Endodermal cell (in vitro differentiated cells): ENCODE results near the gene DOK6. TPM values are rescaled to one million over a fixed set of nuclear protein-coding genes. Genes with fewer than 3 reads are reported as not detected.

ENCODE experiments used
- DNase-seq: peaks from one replicate; pipeline ENCODE4 v3.0.0-alpha.2; 2017
- H3K27ac ChIP-seq: 2 replicates; pipeline ENCODE4 v1.5.1; 2013; ENCODE audit warnings: mild to moderate bottlenecking, low read depth, low read length, moderate library complexity
- H3K27me3 ChIP-seq: 2 replicates; pipeline ENCODE4 v1.6.1; 2013; ENCODE audit warnings: mild to moderate bottlenecking, low read length, moderate library complexity; ENCODE audit not compliant: insufficient read depth, control insufficient read depth, poor library complexity, severe bottlenecking
- H3K36me3 ChIP-seq: 2 replicates; pipeline ENCODE4 v1.7.0; 2013; ENCODE audit warnings: mild to moderate bottlenecking, low read length, moderate library complexity; ENCODE audit not compliant: control insufficient read depth, insufficient read depth
- H3K4me1 ChIP-seq: one replicate; pipeline ENCODE4 v1.7.0; 2013; ENCODE audit warnings: low read length; ENCODE audit not compliant: control insufficient read depth, insufficient read depth
- H3K4me3 ChIP-seq: 2 replicates; pipeline ENCODE4 v1.5.1; 2013; ENCODE audit warnings: mild to moderate bottlenecking, low read length, moderate library complexity
- H3K9ac ChIP-seq: 2 replicates; pipeline ENCODE4 v1.6.1; 2013; ENCODE audit warnings: mild to moderate bottlenecking, low read length, moderate library complexity; ENCODE audit not compliant: poor library complexity, severe bottlenecking; ENCODE audit errors: extremely low read depth
- H3K9me3 ChIP-seq: 2 replicates; pipeline ENCODE4 v1.6.1; 2013; ENCODE audit warnings: mild to moderate bottlenecking, low read length, moderate library complexity; ENCODE audit not compliant: control insufficient read depth
- H3K27ac Mint-ChIP-seq: 2 replicates; pipeline ENCODE4 v1.8.0; 2020; ENCODE audit warnings: mixed read lengths
- H3K27me3 Mint-ChIP-seq: 2 replicates; pipeline ENCODE4 v1.8.0; 2021; ENCODE audit warnings: mild to moderate bottlenecking, mixed read lengths; ENCODE audit not compliant: insufficient read depth
- H3K36me3 Mint-ChIP-seq: 2 replicates; pipeline ENCODE4 v1.8.0; 2020; ENCODE audit warnings: low read depth, mixed read lengths
- H3K4me1 Mint-ChIP-seq: 2 replicates; pipeline ENCODE4 v1.8.0; 2020; ENCODE audit warnings: mixed read lengths
- H3K4me3 Mint-ChIP-seq: 2 replicates; pipeline ENCODE4 v1.8.0; 2020; ENCODE audit warnings: mild to moderate bottlenecking, moderate library complexity, mixed read lengths
- H3K9me3 Mint-ChIP-seq: 2 replicates; pipeline ENCODE4 v1.8.0; 2020; ENCODE audit warnings: mild to moderate bottlenecking, mixed read lengths
- WGBS, 2 experiments: methylation state at CpG; one replicate each; pipeline versions ENCODE4 v1.1.5 to v1.1.7; 2013; ENCODE audit warnings: missing lambda C conversion rate in 2 of 2, mixed read lengths in 1 of 2; ENCODE audit not compliant: insufficient coverage in 1 of 2, insufficient read length in 1 of 2; 5-methylcytosine and 5-hydroxymethylcytosine counted together
- total RNA-seq, 2 donors: library from RNA; stranded (reverse); fragmentation: NEBNext Ultra II Directional in 1 of 2; extraction: Animal tissue kit (Norgen Biotek cat#: 25700) in 1 of 2; gene quantifications; 2 replicates in 1 of 2; 3 replicates in 1 of 2; pipeline ENCODE4 v1.2.1, GENCODE V29; 2021
- TF ChIP-seq, protein P1 (sequence below): fragments of 200-600 bp; sonication (generic); conservative IDR thresholded peaks from 2 replicates; pipeline ENCODE4 v1.5.0; 2021; ENCODE audit warnings: antibody characterized with exemption, mild to moderate bottlenecking

DOK6 gene
- total RNA-seq, 2 donors from 2014 or later = 5.7 to 5.9 TPM

DNA sequence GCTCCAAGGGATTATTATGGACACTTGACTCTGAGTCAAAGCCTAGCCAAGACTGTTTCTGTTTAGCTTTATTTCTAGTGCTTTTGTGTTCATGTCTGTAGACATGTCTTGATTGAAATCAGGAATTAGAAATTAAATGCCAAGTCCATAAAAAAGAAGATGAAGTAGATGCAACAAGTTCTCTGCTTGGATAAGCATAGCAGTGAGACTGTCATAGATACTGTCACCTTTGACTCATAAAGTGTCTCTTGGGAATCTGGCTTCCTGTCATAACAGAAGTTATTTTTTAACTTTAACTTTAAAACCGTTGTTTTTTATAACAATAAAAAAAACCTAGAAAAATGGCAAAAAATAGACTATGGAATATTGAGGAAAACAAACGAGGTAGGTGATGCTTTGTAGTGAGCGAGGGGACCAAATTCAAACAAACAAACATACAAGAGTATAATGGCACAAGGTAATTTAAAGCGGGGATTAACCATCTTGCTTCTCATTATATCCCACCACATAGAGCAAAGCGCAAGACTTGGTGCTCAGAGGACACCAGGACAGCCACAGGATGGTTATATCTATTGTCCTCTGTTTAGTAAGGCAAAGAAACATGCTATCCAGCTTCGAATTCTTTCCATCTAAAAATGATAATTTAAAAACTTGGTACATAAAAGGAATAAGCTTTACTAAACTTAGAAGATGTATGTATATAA lies 482.4 kb downstream of the DOK6 start:
- Histone ChIP-seq H3K27ac (no peak overlapping the region), H3K9me3 (peaks cover 11% of the 10 kb centered on the region), H3K9ac (no peak overlapping the region), H3K4me1 (no peaks in the 10 kb centered on the region), H3K27me3 (no peaks in the 10 kb centered on the region), H3K4me3 (no peak overlapping the region), H3K36me3 (no peaks in the 10 kb centered on the region)
- TF ChIP-seq, protein P1, sequence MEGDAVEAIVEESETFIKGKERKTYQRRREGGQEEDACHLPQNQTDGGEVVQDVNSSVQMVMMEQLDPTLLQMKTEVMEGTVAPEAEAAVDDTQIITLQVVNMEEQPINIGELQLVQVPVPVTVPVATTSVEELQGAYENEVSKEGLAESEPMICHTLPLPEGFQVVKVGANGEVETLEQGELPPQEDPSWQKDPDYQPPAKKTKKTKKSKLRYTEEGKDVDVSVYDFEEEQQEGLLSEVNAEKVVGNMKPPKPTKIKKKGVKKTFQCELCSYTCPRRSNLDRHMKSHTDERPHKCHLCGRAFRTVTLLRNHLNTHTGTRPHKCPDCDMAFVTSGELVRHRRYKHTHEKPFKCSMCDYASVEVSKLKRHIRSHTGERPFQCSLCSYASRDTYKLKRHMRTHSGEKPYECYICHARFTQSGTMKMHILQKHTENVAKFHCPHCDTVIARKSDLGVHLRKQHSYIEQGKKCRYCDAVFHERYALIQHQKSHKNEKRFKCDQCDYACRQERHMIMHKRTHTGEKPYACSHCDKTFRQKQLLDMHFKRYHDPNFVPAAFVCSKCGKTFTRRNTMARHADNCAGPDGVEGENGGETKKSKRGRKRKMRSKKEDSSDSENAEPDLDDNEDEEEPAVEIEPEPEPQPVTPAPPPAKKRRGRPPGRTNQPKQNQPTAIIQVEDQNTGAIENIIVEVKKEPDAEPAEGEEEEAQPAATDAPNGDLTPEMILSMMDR = no peak
- Mint-ChIP-seq H3K36me3 (no peaks in the 10 kb centered on the region), H3K9me3 (peaks cover 16% of the 10 kb centered on the region), H3K27ac (no peak overlapping the region), H3K4me3 (no peak overlapping the region), H3K27me3 (no peaks in the 10 kb centered on the region), H3K4me1 (peaks cover 3% of the 10 kb centered on the region)
- DNase-seq = no peak
- WGBS, 2 experiments = 94% methylated on average over 5 of the region's 6 CpGs; no CpG with 5 or more reads in 1 of the 2 experiments

DNA sequence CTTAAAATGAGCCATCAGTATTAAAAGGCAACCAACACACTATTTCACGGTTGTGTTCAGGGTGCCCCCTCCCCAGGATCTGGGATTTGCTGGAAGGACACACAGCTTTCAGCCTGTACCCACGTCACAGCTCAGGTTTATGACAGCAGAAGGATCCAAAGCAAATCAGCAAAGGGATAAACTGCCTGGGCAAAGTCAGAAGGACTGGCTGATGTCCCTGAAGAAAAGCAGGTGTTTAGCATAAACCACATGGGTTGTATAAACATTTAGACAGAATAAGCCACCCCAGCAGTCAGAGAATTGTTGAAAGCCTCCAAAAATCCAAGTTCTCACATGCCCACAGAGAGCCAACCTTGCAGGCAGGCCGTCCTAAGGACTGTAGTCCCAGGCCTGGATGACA lies 483.1 kb downstream of the DOK6 start:
- Mint-ChIP-seq H3K27me3 (no peaks in the 10 kb centered on the region), H3K9me3 (peaks cover 11% of the 10 kb centered on the region), H3K36me3 (no peaks in the 10 kb centered on the region), H3K4me1 (peaks cover 3% of the 10 kb centered on the region), H3K27ac (no peak overlapping the region), H3K4me3 (no peak overlapping the region)
- no peaks in the 10 kb centered on the region for H3K27me3 ChIP-seq
- no peak for DNase-seq
- peaks cover 6% of the 10 kb centered on the region for H3K9me3 ChIP-seq
- H3K4me1 ChIP-seq = no peaks in the 10 kb centered on the region
- H3K27ac ChIP-seq = no peak overlapping the region
- H3K4me3 ChIP-seq = no peak overlapping the region
- TF ChIP-seq, protein P1 = no peak
- H3K36me3 ChIP-seq = no peaks in the 10 kb centered on the region
- 50 to 63% methylated on average over 2 to 3 of the region's 3 CpGs for WGBS, 2 experiments
- no peak overlapping the region for H3K9ac ChIP-seq

DNA sequence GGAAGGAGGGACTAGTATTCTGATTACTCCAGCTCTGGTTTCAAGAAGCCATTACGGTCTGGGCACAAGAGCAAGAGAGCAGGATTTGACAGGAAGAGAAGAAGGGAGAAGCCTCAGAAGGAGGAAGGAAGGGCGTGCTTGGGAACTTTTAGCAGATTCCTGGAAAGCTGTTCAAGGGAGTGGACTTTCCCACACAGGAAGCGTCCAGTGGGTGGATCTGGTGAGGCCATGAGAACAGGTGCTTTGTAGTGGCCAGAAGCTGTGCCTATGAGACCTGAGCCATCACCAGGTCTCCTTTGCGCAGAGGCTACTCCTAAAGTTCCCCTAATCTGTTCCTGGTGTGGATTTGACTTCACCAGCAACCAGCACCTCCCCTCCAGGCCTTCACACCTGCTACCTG lies 484.7 kb downstream of the DOK6 start:
- Histone ChIP-seq H3K9me3 (no peaks in the 10 kb centered on the region), H3K36me3 (no peaks in the 10 kb centered on the region), H3K9ac (no peak overlapping the region), H3K4me3 (no peak overlapping the region), H3K27me3 (no peaks in the 10 kb centered on the region), H3K27ac (no peak overlapping the region), H3K4me1 (no peaks in the 10 kb centered on the region)
- no peaks in the 10 kb centered on the region for H3K36me3 Mint-ChIP-seq
- no peaks in the 10 kb centered on the region for H3K9me3 Mint-ChIP-seq
- H3K27me3 Mint-ChIP-seq = no peaks in the 10 kb centered on the region
- WGBS, 2 experiments = 90 to 96% methylated on average over 3 to 4 of the region's 4 CpGs
- H3K4me1 Mint-ChIP-seq = peaks cover 3% of the 10 kb centered on the region
- DNase-seq = no peak
- no peak overlapping the region for H3K4me3 Mint-ChIP-seq
- H3K27ac Mint-ChIP-seq = no peak overlapping the region
- TF ChIP-seq, protein P1 = no peak
